NCI-H526 (cell line): Measurements from ENCODE around the gene TMEM200A.

Source experiments
- DNase-seq, 2 experiments: peaks; one replicate each; lab custom pipeline; 2025; lab: John Stamatoyannopoulos, UW

TMEM200A gene

GRCh38 chr6:130377915-130378314 lies 12.1 kb downstream of the TMEM200A start:
- DNase-seq: no peak

DNA sequence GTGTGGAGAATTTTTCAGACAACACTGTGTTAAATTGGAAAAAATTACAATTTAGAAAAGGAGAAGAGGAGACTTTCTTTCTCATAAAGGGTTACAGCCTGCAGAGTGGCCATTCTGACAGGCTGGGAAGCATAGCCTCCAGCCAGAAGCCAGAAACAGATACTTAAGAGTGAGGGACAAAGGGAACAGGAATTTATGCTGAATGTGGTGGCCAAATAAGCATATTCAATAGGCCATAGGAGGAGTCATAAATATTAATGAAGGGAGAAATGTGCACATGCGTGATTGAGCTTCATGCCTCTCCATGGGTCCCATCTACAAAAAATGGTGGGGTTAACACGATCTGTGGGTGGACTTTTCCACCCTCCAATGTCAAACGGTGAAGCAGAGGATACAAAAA lies 13.4 kb downstream of the TMEM200A start:
- no peak for DNase-seq

DNA sequence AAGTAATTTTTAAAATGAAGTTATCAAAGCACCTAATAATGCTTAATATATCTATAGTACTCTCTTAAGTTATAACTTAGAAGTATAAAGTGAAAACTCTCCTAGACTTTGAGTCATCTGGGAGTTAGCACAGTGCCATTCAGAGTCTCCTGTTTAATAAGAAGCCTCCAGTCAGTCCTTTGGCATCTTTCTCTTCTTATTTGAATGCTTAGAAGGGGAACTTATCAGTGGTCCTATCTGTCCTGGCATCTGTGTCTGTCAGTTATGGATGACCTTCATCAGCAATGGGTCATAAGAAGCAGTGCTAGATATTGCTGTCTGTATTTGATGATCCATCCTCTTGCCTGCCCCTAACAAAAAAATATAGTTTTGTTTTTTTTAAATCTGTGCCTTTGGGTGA lies 15.2 kb downstream of the TMEM200A start:
- DNase-seq: no peak

DNA sequence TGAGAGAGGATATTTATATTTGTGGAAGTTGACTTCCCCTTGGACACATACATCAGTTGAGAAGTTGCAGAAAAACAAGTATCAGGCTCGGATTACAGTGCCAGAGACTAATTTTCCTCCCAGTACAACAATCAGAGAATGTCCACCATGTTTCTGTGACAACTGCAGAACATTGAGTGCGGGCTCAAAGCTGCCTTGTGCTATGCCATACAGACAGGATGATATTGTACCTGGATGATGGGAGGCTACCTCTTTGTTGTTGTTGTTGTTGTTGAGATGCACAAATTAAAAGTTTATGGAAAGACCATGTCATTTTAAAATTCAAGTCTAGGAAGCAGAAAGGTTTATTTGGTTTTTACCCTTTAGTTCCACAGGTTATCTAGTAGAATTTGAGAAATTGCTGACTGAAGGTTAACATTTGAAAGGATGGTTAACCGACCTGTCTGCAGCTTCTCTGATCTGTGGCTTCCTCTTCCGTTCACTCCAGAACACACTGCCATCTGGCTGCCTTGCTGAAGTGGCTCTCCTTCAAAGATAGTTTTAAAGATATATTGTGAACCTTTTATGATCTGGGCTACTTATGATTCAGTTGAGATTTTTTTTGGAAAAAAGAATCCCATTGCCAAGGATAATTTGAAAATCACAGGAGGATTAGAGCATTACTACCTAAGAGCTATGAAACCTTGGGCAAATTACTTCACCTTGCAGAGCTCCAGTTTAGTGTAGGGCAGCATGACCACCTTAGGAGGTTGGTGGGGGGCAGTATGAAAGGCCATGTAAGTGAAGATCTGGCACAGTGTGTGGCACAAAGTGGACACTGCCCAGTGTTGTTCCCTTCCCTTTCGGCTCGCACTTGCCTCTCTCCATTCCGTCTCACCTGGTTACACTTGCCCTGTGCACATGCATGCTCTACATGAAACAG lies 15.9 kb downstream of the TMEM200A start:
- DNase-seq: no peak

GRCh38 chr6:130382872-130383490 lies 17.2 kb downstream of the TMEM200A start:
- DNase-seq: no peak

DNA sequence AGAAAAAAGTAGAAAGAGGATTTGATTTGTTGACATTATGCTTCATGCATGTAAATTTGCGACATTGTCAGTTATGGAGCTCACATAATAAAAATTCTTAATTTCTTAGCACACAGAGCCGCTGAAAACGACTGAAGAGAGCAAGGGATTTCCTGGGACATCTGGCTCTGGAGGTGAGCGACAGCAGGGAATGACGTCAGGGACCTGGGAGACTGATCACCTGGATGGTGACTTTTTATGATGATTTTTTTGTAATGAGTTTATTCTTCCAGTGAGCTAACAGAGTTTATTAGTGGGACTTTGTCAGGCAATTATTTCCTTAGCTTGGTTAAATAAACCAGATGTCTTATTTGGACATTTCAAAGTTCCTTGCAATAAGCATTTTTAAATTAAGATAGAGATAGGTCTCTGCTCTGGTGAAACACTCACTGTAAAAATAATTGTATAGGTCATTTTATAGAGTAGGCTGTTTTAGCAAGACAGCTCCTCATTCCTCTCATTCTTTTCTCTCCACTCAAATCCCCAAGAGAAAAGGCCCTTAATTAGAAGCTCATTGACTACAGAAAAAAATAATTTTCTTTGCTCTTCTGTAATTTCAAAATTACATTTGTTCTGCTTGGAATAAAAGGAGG lies 19.4 kb downstream of the TMEM200A start:
- DNase-seq: no peak

GRCh38 chr6:130389142-130389541 lies 23.3 kb downstream of the TMEM200A start:
- no peak for DNase-seq

DNA sequence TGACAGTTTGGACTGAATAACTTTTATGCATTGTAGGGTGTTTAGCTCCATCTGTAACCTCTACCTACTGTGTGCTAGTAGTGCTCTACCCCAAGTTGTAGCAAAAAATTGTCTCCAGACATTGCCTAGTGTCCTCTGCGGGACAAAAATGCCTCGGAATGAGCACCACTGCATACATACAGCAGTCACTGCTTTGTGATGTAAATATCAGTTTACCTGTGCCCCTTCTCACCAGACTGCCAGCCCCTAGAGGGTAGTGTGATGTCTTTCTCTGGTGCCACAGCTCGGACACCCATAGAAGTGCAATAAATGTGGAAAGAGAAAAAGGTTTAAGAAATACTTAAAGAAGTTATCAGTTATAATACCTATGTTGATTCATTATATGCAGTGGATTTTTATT lies 25.1 kb downstream of the TMEM200A start:
- no peak for DNase-seq

DNA sequence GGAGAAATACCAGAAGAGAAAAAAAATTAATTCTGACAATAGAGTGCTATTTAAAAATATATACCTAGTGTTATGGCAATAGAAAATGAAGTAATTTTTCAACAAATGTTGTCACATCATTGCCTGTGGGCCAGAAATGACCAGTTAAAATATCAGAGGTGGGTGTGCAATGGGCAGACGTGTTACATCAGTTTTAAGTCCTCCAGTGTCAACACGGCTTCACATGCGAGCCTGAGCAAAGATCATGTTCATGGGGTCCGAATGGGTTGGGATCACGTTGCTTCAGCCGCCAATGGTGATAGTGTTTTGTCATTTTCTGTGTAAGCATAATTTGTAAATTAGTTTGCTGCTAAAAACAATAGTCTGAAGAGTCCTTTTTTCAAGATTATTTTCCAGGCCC lies 27.5 kb downstream of the TMEM200A start:
- no peak for DNase-seq

DNA sequence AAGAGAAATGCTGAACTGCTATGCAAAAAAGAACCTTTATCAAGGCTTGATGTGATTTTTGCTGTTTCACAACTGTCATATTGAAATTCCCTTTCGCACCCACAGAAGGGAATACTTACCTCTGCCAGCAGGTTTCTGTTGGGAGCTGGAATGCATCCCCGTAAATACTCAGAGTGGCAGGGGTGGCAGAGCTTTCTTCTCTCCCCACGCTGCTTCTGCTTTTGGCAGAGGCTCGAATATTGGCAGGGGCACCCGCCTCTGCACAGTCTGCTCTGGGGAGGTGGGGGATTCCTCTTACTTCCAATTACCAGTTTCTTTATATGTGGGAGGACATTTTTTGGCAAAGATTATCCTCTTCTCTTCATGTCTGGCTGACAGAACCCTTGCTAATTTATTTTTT lies 28.4 kb downstream of the TMEM200A start:
- no peak for DNase-seq

DNA sequence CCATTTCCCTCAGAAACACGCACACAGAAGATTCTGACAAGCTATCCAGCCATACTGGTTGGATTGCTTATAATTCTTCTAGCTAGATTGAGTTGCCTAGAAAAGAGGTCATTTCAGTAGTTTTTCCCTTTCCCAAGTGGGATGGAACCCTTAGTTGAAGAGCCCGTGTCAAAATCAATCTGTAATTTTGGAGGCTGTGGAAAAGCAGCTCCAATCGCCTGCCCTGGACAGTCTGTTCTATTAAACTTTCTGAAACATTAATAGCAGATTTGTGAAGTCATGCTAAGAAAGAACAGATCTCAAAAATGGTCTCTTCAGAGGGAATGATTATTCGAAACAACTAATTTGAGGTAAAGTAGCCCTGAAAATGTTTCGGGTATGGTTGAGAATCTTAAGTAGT lies 29.3 kb downstream of the TMEM200A start:
- no peak for DNase-seq

DNA sequence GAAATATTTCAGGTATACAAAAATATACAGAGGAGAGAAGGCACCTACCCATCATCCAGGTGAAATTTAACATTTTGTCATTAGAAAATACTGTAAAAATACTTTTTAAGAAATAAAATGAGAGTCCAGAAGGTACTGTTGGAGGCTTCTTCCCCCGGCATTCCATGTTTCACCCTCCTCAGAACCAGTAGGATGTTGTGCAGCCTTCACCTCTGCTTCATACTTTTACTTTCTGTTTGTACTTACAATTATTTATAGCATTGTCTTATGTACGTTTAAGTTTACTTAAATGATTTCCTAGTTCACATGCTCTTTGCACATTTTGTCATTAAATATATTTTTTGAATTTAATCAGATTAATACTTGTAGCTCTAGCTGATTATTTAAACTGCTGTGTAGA lies 30.9 kb downstream of the TMEM200A start:
- DNase-seq: no peak

GRCh38 chr6:130405549-130405948 lies 39.7 kb downstream of the TMEM200A start:
- peak in 1 of 2 experiments; percentile 4 for DNase-seq

DNA sequence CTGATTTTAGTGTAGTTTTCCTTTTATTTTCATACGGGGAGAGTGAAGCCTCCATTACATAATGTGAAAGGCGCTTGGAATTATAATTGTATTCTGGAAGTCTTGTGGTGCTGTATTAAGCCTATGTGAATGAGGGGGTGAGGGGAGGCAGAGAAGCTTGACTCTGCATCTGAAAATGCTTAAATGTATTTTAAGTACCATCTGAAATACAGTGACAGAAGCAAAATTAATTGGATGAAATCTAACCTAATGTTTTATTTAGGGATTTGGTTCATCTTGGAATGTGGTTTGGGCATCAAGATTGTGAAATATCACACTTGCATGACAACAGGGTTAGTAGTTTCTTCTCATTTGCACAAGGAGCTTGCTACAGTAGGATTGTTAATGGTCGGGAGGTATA lies 41.2 kb downstream of the TMEM200A start:
- DNase-seq: no peak

DNA sequence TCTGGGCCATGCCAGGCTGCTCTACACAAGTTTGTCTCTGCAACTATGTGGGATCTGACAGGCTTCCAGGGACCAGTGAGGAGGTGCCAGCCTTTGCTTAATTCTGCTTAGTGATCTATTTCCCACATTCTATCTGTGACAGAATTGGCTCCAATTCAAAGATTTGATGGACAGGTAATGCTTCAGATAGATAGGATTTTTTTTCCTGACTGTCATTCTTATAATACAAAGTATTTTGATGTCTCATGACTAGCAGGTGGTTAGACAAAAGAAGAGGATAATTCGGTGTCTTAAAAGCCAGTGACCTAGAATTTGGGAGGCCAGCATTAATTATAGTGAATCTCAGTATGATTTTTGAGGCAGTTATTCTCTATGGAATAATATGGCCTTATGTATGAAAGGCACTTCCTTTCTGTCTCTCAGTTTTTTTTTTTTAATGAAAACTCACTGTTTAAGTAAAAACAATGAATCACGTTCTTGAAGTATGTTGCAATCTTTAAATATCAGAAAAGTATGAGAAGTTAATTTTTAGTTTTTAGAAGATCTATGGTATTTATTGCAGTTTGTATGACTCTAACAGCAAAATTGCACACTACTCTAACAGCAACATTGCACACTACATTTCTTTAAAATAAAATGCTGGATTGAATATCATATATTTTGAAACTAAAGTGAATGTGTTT lies 43.7 kb downstream of the TMEM200A start:
- DNase-seq: no peak

GRCh38 chr6:130411481-130411880 lies 45.7 kb downstream of the TMEM200A start:
- no peak for DNase-seq

- DNase-seq: no peak
Measured at GRCh38 chr6:130412556-130413290, 46.9 kb downstream of the TMEM200A start.

- no peak for DNase-seq
Measured at GRCh38 chr6:130417951-130418350, 52.1 kb downstream of the TMEM200A start.

- no peak for DNase-seq
Measured at GRCh38 chr6:130420911-130421310, 55.1 kb downstream of the TMEM200A start.

GRCh38 chr6:130421585-130421984 lies 55.8 kb downstream of the TMEM200A start:
- DNase-seq: no peak

DNA sequence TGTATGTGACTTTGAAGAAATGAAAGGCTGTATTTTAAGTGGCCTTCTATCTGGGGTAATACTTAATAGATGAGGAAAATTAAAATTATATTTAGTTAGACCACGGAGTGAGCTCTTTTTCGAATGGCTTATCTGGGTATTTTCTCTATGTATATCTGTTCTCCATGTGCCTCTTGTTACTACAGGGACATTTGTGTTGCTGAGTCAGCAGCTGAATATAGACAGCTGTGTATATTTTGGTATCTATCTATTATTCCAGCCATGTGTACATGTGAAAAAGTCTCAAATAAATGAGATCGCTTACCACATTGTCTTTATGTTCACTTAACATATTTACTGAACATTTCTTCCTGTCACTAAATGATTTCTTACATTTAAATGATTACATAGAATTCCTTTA lies 57.2 kb downstream of the TMEM200A start:
- no peak for DNase-seq

DNA sequence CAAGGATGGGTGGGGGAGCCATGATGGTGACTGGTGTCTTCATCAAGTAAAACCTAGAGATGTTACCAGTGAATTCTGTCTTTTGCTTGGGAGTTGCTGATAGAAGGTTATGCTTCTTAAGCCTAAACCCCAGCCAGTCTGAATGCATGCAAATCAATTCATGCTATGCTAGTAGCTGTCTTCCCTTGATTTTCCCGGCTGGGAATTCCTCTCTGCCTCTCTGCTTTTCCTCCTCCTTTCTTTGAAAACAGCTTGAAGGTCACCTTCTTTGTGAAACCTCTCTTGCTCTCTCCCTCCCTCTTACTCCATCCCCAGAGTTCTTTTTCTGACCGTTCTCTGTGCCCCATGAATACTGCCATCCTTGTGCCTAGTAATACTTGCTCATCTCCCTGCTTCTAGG lies 58.9 kb downstream of the TMEM200A start:
- no peak for DNase-seq
